DLD1 (cell line): ENCODE results near the gene MT2A.

Source experiments
- in situ Hi-C: cut with HindIII; loops from 2 replicates; pipeline ENCODE4 v1.10.0; 2017; ENCODE audit warnings: low sequenced_read_pairs

Gene MT2A

DNA sequence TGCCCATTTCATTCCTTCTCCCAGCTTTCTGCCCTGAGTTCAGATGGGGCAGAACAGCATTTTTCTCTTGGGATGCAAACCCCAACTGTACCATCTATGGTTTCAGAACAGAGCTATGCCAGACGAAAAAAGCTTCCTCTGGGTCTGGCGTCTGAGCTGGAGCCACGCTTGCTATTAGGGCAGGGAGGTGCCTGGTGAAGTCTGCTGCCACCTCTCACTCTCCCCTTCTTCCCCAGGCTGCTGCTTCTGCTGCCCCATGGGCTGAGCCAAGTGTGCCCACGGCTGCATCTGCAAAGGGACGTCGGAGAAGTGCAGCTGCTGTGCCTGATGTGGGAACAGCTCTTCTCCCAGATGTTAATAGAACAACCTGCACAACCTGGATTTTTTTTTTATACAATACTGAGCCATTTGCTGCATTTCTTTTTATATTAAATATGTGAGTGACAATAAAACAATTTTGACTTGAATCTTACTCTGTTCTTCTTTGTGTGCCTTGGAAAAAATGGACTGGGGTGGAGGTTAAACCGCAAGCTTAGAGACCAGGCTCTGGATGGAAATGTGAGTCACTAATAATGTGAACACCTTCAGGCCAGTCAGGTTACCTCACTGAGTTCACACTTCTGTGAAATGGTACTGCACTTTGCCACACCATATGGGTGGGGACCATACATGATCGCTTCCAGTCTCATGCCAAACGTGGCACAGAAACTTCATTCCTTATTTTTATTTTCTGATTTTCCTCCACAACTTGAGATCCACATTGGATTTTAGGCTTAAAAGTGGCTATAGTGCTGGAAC lies 28.4 kb downstream of the MT2A start:
- in situ Hi-C loops, result no loop called here

DNA sequence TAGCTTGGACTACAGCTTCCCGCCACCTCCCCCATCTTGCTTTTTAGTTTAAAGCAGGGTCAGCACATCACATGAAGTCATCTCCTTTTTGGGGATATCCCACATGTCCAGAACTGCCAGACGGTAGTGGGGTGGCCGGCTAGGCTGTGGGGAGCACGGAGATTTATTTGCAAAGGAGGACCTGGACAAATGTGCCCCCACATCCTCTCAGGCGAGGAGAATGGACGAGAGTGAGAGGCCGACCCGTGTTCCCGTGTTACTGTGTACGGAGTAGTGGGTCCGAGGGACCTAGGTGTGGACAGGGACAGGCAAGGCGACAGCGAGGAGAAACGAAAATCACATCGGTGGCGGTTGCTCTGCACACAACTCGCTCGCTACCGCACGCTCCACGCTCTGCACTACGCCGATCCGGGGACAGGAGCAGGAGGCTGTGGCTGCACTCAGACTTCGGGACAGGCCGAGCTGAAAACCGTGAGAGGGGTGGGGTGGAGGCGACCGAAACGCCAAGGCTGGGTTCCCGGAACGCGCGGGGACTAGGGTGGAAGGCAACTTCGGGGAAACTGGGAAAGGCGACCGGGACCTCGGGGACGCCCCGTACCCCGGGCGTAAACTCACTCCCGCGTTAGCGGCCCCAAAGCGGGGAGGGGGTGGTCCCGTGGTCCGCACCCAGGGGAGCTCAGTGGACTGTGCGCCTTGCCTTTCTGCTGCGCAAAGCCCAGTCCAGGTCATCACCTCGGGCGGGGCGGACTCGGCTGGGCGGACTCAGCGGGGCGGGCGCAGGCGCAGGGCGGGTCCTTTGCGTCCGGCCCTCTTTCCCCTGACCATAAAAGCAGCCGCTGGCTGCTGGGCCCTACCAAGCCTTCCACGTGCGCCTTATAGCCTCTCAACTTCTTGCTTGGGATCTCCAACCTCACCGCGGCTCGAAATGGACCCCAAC lies 29.7 kb downstream of the MT2A start, which contains the start of gene MT1A:
TSS of gene MT1A (plus strand) at position 853 of the 937 bp plus-strand sequence. CDS start at position 926, 73 bp downstream.
- in situ Hi-C loops, result no loop called here

DNA sequence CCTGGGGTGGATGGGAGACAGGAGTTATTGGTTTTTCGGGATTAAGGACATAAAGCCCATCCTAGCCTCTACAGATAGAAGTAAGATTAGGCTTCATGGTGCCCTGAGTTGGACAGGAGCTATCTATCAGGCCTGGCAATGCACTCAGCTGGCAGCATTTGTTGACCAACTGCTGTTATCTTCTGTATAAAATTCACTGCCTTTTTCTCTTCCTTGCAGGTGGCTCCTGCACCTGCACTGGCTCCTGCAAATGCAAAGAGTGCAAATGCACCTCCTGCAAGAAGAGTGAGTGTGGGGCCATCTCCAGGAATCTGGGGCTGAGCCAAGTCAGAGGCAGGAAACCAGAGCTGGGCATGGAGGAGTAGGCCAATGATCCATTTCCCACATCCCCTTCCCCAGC lies 30.7 kb downstream of the MT2A start:
- in situ Hi-C loops, result no loop called here

DNA sequence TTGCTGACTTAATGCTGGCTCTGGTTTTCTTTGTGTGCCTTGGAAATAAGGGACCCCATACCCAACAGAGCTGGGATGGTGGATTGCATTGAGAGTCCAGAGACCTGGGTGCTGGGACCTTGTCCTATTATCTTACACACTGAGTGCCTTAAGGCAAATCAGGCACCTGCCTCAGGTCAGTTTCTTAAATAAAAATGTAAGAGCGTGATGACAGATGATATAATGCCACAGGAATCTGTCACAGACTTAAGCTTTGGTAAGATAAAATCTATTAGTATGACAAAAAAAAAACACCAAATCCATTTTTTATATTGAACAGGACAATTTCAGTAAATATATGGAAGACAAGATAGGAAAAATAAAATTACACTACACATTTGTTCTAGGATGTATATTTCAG lies 31.7 kb downstream of the MT2A start:
- in situ Hi-C loops, result no loop called here

DNA sequence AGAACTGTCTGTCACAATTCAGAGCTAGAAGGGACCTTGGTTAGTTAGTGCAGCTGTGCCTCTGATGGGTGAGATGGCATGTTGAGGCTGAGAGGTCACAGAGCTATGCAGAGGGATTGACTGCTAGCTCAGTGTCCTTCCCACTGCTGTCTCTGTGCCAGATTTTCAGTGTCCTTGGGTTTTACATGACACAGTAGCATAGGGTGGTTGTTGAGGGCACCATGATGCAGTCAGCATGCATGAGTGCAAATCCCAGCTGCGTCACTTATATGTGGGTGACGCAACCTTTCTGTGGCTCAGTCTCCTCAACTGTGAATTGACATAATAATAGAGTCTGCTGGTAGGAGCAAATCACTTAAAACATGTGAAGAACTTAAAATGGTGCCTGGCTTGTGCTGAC lies 32.8 kb downstream of the MT2A start:
- in situ Hi-C loops, result no loop called here

DNA sequence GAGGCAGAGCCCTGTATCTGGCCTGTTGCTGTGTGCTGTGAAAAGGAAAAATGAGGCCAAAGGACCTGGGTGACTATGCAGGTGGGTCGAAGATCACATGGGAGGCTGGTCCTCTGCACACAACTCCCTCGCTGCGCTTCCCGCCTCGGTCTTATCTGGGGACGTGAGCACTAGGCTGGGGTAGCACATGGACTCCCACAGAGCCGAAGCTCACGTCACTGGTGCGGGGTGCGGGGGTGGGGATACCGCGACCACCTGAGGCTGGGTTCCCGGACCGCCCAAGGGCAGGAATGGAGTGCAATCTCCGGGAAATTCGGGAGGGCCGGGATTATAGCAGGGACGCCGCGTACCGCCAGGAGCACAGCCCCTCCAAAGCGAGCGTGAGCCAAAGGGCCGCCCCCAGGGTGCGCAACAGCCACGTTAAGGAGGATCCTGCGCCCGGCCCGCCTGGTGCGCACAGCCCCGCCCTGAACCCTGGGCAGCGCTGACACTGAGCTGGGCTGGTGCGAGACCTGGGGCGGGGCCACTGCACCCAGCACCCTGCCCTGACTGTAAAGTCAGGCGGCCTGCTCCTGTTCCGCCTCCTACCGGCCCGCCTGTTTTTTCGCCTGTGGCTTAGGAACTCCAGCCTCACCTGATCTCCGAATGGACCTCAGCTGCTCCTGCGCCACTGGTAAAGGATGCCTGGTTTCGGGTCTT lies 34.8 kb downstream of the MT2A start:
- in situ Hi-C loops, result no loop called here

DNA sequence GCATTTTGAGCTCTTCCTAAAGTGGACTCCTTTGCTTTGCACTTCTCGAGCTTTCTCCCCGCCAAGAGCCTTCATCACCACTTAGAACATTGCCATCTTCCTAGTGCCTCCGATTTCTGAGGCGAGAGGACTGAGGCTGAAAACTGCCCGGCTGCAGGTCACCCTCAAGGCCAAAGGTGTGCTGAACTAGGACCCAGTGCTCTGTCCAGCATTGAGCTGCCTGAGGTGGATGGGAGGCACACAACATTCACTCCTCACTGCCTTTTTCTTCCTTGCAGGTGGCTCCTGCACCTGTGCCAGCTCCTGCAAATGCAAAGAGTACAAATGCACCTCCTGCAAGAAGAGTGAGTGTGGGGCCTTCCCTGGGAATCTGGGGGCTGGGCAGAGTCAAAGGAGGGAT lies 35.4 kb downstream of the MT2A start:
- in situ Hi-C loops, result no loop called here

DNA sequence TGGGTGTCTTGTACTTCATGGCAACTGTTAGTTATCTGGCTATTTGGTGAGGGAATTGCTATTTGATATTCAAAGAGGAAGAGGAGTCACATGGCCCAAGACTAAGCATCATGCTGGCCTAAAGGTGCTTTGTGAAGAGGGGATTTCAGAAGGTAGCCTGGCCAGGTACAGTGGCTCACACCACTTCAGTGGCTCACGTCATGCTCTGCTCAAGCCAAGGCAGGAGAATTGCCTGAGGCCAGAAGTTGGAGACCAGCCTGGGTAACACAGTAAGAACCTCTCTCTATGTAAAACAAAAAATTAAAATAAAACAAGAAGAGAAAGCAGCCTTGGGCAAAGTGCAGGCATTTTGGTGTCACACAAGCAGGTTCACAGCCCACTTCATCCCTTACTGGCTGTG lies 36.9 kb downstream of the MT2A start:
- in situ Hi-C loops, result no loop called here

DNA sequence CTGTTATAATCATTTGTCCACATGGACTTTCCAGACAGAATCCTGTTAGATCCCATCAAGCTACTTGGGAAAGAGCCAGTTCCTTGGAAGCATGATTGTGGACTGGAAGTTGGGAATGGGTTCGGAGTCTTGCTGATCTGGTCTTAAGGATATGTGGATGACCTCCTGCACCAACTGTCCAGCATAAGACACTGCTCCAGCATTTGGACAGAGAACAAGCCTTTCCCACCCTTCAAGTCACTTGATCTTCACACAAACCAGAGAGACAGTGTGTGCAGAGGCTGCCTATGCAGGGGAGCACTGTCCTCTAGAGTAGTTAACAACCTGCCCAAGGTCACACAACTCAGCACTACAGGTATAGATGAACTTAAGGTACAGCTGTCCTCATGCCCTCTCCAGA lies 37.5 kb downstream of the MT2A start:
- in situ Hi-C loops, result no loop called here

DNA sequence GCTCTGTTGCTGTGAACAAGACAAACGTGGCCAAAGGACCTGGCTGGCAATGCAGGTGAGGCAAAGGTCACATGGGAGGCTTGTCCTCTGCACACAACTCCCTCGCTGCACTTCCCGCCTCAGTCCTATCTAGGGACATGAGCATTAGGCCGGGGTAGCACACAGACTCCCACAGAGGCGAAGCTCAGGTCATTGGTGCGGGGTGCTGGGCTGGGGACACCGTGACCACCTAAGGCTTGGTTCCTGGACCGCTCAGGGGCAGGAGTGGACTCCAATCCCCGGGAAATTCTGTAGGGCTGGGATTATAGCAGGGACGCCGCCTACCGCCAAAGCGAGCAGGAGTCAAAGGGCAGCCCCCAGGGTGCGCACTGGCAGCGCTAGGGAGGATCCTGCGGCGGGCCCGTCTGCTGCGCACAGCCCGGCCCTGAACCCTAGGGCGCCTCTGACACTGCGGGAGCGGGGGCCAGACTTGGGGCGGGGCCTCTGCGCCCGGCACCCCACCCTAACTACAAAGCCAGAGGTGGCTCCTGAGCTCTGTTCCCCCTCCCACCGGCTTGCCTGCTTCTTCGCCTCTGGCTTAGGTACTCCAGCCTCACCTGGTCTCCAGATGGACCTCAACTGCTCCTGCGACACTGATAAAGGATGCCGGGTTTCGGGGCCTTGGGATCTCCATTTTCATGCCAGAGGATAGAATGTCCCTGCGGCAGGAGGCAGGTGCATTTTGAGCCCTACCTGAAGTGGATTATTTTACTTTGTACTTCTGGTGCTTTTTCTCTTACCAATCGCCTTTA lies 39.5 kb downstream of the MT2A start:
- in situ Hi-C loops, result no loop called here

DNA sequence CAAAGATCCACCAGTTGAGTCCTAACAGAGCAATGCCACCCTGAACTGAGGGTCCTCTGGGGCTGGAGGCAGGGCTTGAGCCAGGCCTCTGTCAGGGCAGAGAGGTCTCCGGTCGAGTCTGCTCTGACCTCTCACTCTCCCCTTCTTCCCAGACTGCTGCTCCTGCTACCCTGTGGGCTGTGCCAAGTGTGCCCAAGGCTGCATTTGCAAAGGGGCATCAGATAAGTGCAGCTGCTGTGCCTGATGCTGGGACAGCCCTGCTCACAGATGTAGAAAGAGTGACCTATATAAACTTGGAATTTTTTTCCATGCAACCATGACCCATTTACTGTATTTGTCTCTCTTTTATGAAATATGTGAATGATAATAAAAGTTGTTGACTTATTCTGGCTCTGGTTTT lies 40.9 kb downstream of the MT2A start:
- in situ Hi-C loops, result no loop called here

DNA sequence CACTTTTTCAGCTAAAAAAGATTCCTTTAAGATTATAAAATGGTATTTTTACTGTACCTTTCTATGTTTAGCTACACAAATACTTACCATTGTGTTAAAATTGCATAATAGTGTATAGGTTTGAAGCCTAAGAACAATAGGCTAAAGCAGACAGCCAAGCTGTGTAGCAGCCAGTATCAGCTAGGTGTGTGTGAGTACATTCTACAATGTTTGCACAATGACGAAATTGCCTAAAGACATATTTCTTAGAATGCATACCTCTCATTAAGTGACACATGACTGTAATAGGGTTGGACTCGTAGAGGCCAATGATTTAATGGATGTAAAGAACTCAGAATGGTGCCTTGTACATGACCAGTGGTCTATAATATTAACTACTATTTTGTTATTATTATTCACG lies 41.4 kb downstream of the MT2A start:
- in situ Hi-C loops, result no loop called here

DNA sequence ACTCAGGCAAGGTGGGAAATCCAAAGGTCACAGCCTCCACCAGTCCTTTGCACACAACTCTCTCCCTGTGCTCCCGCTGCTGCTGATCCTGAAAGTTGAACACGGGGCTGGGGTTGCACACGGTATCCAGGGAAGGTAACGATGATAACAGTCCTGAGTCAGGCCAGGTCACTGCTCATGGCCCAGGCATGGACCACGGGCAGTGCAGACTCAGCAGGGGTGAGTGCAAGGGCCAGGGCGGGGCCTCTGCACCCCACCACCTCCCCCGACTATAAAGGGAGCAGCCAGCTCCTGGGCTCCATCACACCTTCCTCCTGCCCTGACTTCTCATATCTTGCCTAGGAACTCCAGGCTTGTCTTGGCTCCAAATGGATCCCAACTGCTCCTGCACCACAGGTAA lies 43.2 kb downstream of the MT2A start, which contains the start of gene MT1B:
TSS of gene MT1B (plus strand) at position 301 of the 400 bp plus-strand sequence. CDS start at position 369, 68 bp downstream.
- in situ Hi-C loops, result no loop called here

DNA sequence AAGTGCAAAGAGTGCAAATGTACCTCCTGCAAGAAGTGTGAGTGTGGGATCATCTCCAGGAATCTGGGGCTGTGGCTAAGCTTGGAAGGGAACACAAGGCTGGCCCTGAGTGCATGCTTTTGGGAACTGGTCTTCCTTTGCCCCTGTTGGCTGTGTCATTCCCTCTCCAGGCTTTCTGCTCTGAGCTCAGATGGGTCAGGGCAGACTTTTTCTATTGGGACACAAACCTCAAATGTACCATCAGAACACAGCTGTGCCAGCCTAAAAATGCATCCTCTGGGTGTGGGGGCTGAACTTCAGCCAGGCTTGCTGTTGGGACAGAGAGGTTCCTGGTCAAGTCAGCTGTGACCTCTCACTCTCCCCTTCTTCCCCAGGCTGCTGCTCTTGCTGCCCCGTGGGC lies 44.2 kb downstream of the MT2A start:
- in situ Hi-C loops, result no loop called here

DNA sequence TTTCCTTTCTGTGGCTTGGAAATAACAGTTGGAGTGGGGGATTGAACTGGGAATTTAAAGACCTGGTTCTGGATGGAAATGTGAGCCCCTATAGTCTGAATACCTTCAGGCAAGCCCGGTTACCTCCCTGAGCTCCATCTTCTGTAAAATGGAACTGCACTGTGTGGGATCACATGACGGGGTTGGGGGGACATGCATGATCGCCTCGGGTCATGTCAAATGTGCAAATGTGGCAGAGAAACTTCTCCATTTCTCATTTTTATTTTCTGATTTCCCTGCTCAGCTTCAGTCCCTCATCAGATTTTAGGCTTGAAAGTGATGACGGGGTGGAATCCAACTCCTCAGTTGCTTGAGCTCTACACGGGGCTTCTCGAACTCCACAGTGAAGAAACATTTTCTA lies 44.8 kb downstream of the MT2A start:
- in situ Hi-C loops, result no loop called here

DNA sequence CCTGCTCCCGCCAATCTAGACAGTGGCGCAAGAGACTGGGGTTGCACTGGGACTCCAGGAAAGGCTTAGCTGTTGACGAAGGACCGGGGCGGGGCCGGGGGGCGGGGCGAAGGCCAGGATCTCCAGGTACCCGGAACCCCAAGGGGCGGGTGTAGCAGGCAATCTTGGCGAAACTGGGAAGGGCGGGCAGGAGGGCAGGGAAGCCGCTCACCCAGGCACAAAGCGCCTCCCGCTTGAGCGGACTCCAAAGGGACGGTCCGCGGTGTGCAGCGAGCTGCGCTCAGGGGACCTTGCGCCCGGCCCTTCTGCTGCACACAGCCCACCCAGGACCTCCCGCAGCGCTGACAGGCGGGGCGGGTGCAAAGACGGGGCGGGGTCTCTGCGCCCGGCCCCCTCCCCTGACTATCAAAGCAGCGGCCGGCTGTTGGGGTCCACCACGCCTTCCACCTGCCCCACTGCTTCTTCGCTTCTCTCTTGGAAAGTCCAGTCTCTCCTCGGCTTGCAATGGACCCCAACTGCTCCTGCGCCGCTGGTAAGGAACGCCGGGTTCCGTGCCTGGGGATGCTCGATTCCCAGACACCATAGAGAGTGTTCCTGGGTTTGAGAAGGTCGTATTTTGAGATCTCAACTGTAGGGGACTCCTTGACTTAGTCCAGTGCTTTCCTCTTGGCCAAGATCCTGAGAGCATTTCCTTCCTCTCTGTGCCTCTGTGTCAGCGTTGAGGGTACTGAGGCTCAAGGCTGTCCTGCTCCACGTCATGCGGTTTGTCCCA lies 49.4 kb downstream of the MT2A start, which contains the start of gene MT1F:
TSS of gene MT1F (plus strand) at position 405 of the 772 bp plus-strand sequence. CDS start at position 505, 100 bp downstream.
- in situ Hi-C loops, result no loop called here

DNA sequence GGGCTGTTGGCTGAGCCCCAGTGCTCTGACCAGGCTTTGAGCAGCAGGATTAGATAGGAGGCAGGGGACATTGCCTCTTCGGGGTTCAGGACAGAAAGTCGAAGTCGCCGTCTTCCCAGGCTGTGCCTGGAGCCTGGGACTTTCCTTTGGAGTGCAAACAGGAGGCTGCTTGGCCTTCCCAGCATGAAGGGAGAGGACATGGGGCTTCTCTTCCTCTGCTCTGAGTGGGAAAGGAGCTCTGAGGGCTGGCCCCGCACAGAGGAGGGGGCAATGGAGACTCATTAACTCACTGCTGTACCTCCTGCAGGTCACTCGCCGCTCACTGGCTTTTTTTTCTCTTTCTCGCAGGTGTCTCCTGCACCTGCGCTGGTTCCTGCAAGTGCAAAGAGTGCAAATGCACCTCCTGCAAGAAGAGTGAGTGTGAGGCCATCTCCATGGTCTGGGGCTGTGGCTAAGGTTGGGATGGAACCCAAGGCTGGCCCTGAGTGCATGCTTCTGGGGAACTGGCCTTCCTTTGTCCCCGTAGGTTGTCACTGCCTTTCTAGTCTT lies 50.0 kb downstream of the MT2A start:
- in situ Hi-C loops, result no loop called here
